HG02623 (cell line): ENCODE data around the gene GET4.
"Not testable (repeated sequence)": the region's sequence is repeated elsewhere in the genome, so short reads cannot be mapped to it uniquely, and the experiment has no call there.

Experiments
- ATAC-seq: cut with Tn5 transposase; IDR thresholded peaks from one replicate; pipeline ENCODE4 v1.9.1; 2021; ENCODE audit warnings: moderate library complexity; ENCODE audit not compliant: unreplicated experiment

Gene GET4

DNA sequence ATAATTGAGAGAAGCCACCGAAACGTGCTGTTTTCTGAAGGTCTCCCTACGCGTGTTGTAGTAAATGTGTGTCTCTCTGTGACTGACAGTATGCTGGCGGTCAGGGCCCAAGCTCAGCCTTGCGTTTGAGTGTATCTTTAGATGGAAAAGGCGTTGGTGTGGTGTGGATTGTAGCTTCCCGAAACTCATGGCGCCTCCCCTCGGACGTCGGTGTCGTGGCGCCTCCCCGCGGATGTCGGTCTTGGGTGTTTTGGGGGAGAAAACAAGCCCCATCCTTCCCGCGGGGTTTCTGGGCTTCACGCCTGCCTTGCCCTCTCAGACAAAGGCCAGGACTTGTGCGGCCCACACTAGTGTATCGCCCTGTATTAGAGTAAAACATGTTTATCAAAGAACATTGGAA, 31.3 kb upstream of the GET4 start:
- ATAC-seq: no peak

- no peak for ATAC-seq
Measured at GRCh38 chr7:845731-846130, 30.6 kb upstream of the GET4 start.

GRCh38 chr7:846958-847650, 29.2 kb upstream of the GET4 start:
- not testable (repeated sequence) for ATAC-seq

GRCh38 chr7:847728-848127, 28.6 kb upstream of the GET4 start:
- ATAC-seq: not testable (repeated sequence)

DNA sequence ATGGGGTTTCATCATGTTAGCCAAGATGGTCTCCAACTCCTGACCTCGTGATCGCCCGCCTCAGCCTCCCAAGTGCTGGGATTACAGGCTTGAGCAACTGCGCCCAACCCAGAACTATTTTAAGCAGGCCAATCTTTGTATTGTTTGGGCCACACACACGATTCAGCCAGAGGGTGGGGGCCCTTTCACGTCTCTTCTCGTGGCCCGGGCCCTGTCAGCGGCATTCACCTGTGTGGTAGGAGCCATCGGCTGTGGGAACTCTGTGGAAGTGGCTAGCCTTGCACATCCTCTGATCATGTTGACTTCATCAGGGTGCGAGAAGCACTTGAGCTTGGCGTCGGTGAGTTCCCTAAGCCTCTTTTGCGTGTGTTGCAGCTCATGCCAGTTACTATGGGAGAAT, 27.2 kb upstream of the GET4 start:
- no peak for ATAC-seq

DNA sequence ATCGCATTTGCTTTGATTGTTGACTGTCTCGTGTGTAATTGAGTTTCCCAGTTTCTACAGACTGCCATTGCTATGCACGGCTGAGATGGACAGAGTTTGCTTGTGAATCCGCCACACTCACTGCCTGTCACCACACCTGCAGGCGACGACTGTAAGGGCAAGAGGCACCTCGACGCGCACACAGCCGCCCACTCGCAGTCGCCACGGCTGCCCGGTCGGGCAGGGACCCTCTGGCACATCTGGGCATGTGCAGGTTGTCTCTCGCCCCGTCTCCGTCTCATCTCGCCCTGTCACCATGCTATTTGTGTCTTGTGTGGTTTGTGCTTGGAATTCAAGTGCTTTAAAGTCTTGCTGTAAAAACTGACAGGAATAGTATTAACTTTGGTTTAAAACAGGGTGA, 26.6 kb upstream of the GET4 start:
- ATAC-seq: no peak

DNA sequence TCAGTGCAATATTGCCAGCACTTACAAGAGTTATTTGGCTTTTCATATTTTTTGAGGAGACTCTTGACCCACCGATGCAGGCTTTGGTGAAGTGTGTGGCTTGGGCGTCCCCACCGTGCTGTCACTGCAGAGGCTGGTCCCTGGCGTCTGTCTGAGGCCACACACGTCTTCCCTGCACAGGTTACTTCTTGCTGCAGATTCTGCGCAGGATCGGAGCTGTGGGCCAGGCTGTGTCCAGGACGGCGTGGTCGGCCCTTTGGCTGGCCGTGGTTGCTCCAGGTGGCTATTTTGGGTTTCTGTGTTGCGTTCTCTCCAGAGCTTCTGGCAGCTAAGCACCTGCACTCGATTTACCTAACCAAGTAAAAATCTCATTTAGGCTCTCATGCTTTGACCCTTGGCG, 25.1 kb upstream of the GET4 start:
- no peak for ATAC-seq

- no peak for ATAC-seq
Measured at GRCh38 chr7:853366-854117, 22.8 kb upstream of the GET4 start.

DNA sequence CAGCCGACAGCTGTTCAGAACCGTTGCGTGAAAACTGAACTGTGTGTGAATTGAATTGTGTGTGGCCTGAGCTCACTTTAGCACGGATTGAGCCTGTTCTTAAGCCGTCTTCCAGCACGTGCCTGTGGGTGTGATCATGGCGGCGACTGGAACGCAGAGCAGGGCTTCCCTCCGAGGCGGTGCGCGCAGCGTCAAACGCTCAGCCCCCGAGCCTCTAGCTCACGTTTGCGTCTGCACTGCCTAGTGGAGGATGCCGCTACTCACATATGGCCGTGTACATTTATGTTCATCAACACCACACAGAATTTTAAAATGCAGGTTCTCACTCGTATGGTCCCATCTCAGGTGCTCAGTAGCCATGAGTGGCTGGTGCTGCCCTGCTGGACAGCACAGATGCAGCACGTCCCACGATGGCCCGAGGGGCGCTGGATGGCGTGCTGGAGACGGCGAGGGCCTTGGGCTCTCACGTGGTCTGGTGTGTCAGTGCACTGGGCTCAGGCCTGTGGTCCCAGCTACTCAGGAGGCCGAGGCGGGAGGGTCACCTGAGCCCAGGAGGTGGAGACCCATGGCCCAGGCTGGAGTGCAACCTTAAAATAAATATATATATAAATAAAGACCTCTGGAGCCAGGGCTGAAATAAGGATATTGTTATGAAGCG, 22.1 kb upstream of the GET4 start:
- no peak for ATAC-seq

- ATAC-seq: no peak
Measured at GRCh38 chr7:855686-856369, 20.5 kb upstream of the GET4 start.

DNA sequence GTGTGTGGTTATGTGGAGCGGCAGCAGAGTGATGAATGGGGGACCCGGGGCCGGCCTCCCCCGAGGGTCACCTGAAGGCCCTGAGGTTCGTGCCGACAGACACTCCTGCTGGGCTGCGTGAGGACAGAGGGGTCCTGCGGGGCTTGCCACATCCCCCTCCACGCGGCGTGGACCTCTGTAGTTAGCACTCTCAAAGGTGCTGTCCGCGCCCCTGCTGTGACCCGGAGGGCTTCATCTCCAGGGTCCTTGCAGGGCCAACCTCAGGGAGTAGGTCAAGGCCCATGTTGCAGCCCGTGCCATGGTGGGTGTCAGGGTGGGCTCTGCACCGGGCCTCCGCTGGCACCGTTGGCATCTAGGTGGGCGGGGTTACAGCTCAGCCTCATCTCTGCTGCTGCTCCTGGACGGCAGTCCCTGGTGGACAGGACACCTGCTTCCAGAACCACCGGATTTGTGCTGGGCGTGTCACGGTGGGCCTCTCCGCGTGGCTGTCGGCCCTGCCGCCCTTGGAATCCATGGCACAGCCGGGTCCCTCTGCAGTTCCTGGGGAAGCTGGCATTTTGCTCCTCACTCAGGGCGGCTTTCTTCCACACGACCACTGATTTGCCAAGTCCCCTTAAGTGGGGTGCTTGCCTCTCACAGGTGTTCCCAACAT, 19.8 kb upstream of the GET4 start:
- ATAC-seq: no peak

- no peak for ATAC-seq
Measured at GRCh38 chr7:857661-858060, 18.7 kb upstream of the GET4 start.

DNA sequence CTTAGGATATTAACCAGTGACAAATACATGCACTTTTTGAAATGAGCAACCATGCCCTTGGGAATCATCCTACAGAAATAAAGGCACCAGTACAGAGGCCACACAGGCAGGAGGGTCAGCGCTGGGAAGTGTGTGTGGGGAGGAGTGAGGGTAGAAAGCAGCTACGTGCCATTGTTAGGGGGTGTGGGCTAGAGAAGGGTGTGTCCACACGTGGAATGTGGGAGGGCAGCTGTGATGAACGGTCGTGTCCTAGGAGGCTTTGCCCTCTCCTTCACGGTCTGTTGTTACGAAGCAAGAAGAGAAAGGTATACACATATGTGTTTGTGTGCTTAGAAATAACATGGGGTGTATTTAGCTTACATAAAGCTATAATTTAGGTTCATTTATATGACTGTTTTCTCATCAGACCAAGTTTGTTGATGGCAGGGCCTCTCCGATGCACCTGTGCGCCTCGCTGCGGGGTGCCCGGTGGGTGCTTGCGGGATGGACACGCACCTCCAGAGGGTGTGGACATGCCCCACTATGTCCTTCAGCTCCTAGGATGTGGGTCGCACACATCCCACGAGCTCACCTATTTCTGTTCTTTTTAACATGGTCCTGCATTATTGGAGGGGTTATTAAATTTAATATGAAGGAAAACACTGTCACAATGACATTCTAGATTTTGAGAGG, 16.9 kb upstream of the GET4 start:
- ATAC-seq: no peak

DNA sequence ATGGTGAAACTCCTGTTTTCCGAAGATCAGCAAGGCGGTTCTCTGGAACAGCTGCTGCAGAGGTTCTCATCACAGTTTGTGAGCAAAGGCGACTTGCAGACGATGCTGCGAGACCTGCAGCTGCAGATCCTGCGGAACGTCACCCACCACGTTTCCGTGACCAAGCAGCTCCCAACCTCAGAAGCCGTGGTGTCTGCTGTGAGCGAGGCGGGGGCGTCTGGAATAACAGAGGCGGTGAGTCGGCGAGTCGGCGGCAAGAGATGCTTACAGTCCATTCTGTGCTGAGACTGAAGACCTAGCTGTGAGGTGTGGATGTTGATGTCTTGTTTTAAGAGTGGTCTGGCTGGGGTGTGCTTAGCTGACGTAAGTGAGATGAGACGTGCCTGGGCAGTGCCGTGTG, 16.2 kb upstream of the GET4 start:
- no peak for ATAC-seq

DNA sequence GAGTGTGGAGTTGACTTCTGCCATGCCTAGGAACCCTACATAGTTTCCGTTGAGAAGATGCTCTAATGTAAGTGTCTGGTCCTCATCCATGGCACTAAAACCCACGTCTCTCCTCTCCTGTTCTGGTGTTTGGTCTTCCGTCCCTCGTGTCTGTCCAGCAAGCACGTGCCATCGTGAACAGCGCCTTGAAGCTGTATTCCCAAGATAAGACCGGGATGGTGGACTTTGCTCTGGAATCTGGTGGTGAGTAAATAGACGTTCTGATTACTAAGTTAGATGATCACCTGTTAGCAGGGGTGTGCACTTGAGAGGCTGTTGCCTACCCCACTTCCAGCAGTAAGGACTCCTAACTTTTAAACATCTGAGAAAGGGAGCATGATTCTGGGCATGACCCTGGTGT, 15.1 kb upstream of the GET4 start:
- no peak for ATAC-seq

DNA sequence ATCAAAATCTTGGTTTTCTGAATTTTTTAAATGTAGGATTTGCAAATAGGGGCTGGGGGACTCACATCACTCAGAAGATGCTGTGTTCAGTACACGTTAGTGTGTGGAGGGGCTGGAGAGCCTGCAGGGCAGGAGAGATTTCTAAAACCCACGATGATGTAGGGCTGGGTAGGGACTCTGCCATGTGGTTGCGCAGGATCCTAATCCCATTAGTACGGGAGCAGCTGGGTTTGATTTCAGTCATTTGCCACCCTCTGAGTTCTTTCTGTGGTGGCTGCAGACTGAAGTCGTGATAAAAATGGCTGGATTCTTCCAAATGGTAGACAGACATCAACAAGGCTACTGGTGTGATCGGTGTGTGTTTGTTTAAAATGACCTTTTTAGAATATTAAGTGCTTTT, 14.2 kb upstream of the GET4 start:
- no peak for ATAC-seq

GRCh38 chr7:863106-863505, 13.2 kb upstream of the GET4 start:
- ATAC-seq: no peak

GRCh38 chr7:865921-866320, 10.4 kb upstream of the GET4 start:
- no peak for ATAC-seq

DNA sequence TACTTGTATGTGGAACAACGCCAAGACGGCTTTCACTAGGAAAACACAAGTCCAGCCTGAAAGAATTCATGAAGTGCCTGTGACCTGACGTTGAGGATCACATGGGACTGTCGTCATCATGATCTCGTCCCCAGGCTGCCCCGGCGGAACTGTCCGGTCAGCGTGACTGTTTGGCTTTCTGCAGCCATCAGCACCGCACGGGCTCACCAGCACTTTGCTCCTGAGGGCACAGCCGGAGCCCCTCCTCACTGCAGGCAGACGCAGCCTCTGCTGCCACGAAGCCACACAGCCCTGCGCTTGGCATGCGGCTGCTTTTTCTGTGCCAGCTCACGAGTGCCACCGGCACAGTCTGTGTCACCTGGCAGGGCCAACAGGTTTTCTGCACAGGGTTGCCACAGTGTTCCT, 9.4 kb upstream of the GET4 start:
- ATAC-seq: no peak

DNA sequence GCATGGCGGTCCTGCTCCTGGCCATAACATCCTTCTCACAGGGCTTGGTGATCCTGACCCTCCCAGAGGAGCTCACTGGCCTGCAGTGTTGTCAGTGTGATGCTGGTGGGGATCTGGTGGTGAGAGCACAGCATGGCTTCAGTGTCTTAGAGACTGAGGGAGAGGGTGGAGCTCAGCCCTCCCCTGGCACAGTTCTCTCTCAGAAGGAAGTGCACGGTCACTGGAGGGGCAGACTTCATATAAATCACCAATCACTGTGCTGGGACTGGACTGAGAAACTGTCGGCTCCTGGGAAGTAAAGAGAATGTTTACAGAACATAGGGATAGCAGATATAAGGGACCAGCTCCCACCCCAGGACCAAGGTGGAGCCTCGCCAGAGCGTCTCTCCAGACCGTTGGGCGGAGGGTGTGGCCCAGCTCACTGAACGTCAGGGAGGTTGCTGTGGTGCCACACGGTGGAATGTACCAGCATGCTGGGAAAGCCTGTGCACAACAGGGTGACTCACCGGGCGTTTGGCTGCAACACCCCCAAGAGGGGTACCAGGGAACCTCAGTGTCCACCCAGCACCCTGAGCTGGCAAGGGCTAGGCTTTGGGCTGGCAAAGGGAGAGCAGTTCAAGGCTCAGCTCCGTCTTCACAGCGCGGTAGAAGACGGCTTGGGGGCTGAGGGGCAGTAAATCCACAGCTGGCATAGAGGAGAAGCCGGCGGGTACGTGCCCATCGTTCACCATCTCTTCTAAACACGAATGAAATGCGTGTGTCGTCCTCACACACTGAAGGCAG, 8.8 kb upstream of the GET4 start:
- ATAC-seq: no peak
